Neural cell (in vitro differentiated cells): Measurements from ENCODE around the gene SIX4. TPM values are rescaled to one million over a fixed set of nuclear protein-coding genes. Genes with fewer than 3 reads are reported as not detected.
A peak's percentile ranks its signal among the peaks of the same experiment; 100 is the strongest.
"Not testable (repeated sequence)": the region's sequence is repeated elsewhere in the genome, so short reads cannot be mapped to it uniquely, and the experiment has no call there.

Experiments
- H2AFZ ChIP-seq: fragments of 200-600, 300-800 bp; sonication (generic), shearing (Covaris generic); 2 replicates; pipeline ENCODE4 v1.6.0; 2014; ENCODE audit warnings: low read depth, mild to moderate bottlenecking, antibody characterized with exemption, low read length, moderate library complexity
- H3F3A ChIP-seq: fragments of 200-600 bp; shearing (Covaris generic); 2 replicates; pipeline ENCODE4 v1.6.1; 2016; ENCODE audit warnings: mild to moderate bottlenecking, moderate library complexity, mixed read lengths, antibody characterized with exemption, low read length; ENCODE audit not compliant: insufficient read depth, poor library complexity, severe bottlenecking
- H3K27ac ChIP-seq: fragments of 200-600, 300-800 bp; sonication (generic), shearing (Covaris generic); 2 replicates; pipeline ENCODE4 v1.5.1; 2014; ENCODE audit warnings: mild to moderate bottlenecking, low read length, moderate library complexity
- H3K27me3 ChIP-seq: fragments of 300-800, 200-600 bp; sonication (generic), shearing (Covaris generic); 2 replicates; pipeline ENCODE4 v1.6.0; 2014; ENCODE audit warnings: mild to moderate bottlenecking, low read depth, low read length, moderate library complexity; ENCODE audit not compliant: insufficient read depth
- H3K36me3 ChIP-seq: fragments of 300-800, 200-600 bp; sonication (generic), shearing (Covaris generic); 2 replicates; pipeline ENCODE4 v1.5.1; 2014; ENCODE audit warnings: mild to moderate bottlenecking, antibody characterized with exemption, low read length, moderate library complexity; ENCODE audit not compliant: insufficient read depth
- H3K4me2 ChIP-seq: fragments of 300-800, 200-600 bp; sonication (generic), shearing (Covaris generic); 2 replicates; pipeline ENCODE4 v1.6.0; 2014; ENCODE audit warnings: mild to moderate bottlenecking, low read length
- H3K4me3 ChIP-seq: fragments of 300-800, 200-600 bp; sonication (generic), shearing (Covaris generic); 2 replicates; pipeline ENCODE4 v1.5.1; 2014; ENCODE audit warnings: mild to moderate bottlenecking, low read length, moderate library complexity
- H3K79me2 ChIP-seq: fragments of 200-600 bp; shearing (Covaris generic); replicated peaks from 2 replicates; pipeline ENCODE4 v1.6.0; 2014; ENCODE audit warnings: mild to moderate bottlenecking, low read length, moderate library complexity; ENCODE audit not compliant: insufficient read depth
- H3K9ac ChIP-seq: fragments of 300-800, 200-600 bp; sonication (generic), shearing (Covaris generic); 2 replicates; pipeline ENCODE4 v1.6.1; 2016; ENCODE audit warnings: mild to moderate bottlenecking, low read length, mixed read lengths
- H3K9me2 ChIP-seq: fragments of 200-600 bp; shearing (Covaris generic); 2 replicates; pipeline ENCODE4 v1.6.1; 2016; ENCODE audit warnings: mild to moderate bottlenecking, low read length, mixed read lengths; ENCODE audit not compliant: insufficient read depth
- H3K9me3 ChIP-seq: fragments of 200-600, 300-800 bp; sonication (generic), shearing (Covaris generic); 2 replicates; pipeline ENCODE4 v1.6.1; 2016; ENCODE audit warnings: mild to moderate bottlenecking, mixed run types, low read length, moderate library complexity, mixed read lengths
- H4K20me1 ChIP-seq: fragments of 200-600 bp; shearing (Covaris generic); 2 replicates; pipeline ENCODE4 v1.6.1; 2016; ENCODE audit warnings: mild to moderate bottlenecking, mixed run types; ENCODE audit not compliant: insufficient read depth
- EP300 ChIP-seq: fragments of 450-650 bp; conservative IDR thresholded peaks from 2 replicates; pipeline ENCODE4 v1.6.1; 2014; ENCODE audit warnings: antibody characterized with exemption, mild to moderate bottlenecking, moderate library complexity; ENCODE audit not compliant: poor library complexity, severe bottlenecking
- EZH2 ChIP-seq: fragments of 200-600, 300-800 bp; shearing (Covaris generic), sonication (generic); IDR thresholded peaks from 2 replicates; pipeline ENCODE4 v1.6.1; 2014; ENCODE audit warnings: antibody characterized with exemption, low read length, borderline replicate concordance, mild to moderate bottlenecking; ENCODE audit not compliant: insufficient read depth, poor library complexity, severe bottlenecking
- MXI1 ChIP-seq: fragments of 450-650 bp; conservative IDR thresholded peaks from 2 replicates; pipeline ENCODE4 v1.6.1; 2014; ENCODE audit warnings: antibody characterized with exemption, mild to moderate bottlenecking; ENCODE audit not compliant: poor library complexity, severe bottlenecking
- POLR2AphosphoS5 ChIP-seq: IDR thresholded peaks from 2 replicates; pipeline ENCODE4 v1.6.1; 2012
- RAD21 ChIP-seq: fragments of 450-650 bp; conservative IDR thresholded peaks from 2 replicates; pipeline ENCODE4 v1.6.1; 2014; ENCODE audit warnings: antibody characterized with exemption, mild to moderate bottlenecking, moderate library complexity
- REST ChIP-seq: IDR thresholded peaks from 2 replicates; pipeline ENCODE4 v1.6.1; 2012; ENCODE audit warnings: borderline replicate concordance
- SMC3 ChIP-seq: fragments of 450-650 bp; conservative IDR thresholded peaks from 2 replicates; pipeline ENCODE4 v1.6.1; 2014; ENCODE audit warnings: antibody characterized with exemption, mild to moderate bottlenecking, moderate library complexity; ENCODE audit not compliant: poor library complexity
- TAF1 ChIP-seq: IDR thresholded peaks from 2 replicates; pipeline ENCODE4 v1.6.1; 2012; ENCODE audit warnings: low read depth
- polyA plus RNA-seq: library from polyadenylated mRNA; depleted of rRNA; stranded (reverse); fragments of >200 nt; gene quantifications from 2 replicates; pipeline ENCODE4 v1.2.3, GENCODE V29; 2014

The SIX4 gene
- polyA plus RNA-seq, 1 donor from 2014 or later = 1.1 TPM

GRCh38 chr14:60734465-60735242 is 10.5 kb upstream of the SIX4 start, which contains the start of gene MNAT1:
Gene MNAT1, plus strand, starts transcription at chr14:60734761. Its CDS starts 102 bp downstream, at chr14:60734863.
- peak; percentile 45 for TF ChIP-seq RAD21
- peak; percentile 70 for TF ChIP-seq MXI1
- peak; percentile 91 for TF ChIP-seq POLR2AphosphoS5
- no peak for TF ChIP-seq EP300
- TF ChIP-seq TAF1 = peak; percentile 100
- peak; percentile 97 for TF ChIP-seq REST
- TF ChIP-seq SMC3 = peak; percentile 47
- no peak for TF ChIP-seq EZH2
- H3K4me2 ChIP-seq = peak within 1 kb of the TSS; percentile 94
- peak within 1 kb of the TSS; percentile 76 for H3K4me3 ChIP-seq
- peak within 1 kb of the TSS; percentile 68 for H2AFZ ChIP-seq
- peaks cover 48% of the 10 kb centered on the region for H3K79me2 ChIP-seq
- H4K20me1 ChIP-seq = no peaks in the 10 kb centered on the region
- peak within 1 kb of the TSS; percentile 88 for H3K9ac ChIP-seq
- H3K9me3 ChIP-seq = no peaks in the 10 kb centered on the region
- no peaks in the 10 kb centered on the region for H3F3A ChIP-seq
- no peaks in the 10 kb centered on the region for H3K9me2 ChIP-seq
- H3K27me3 ChIP-seq = peaks cover 4% of the 10 kb centered on the region
- H3K27ac ChIP-seq = peak within 1 kb of the TSS; percentile 87
- no peaks in the 10 kb centered on the region for H3K36me3 ChIP-seq

GRCh38 chr14:60732840-60733483 is 8.8 kb upstream of the SIX4 start:
- H4K20me1 ChIP-seq = no peaks in the 10 kb centered on the region
- no peak overlapping the region for H3K4me3 ChIP-seq
- no peak overlapping the region for H2AFZ ChIP-seq
- no peaks in the 10 kb centered on the region for H3F3A ChIP-seq
- peaks cover 32% of the 10 kb centered on the region for H3K79me2 ChIP-seq
- TF ChIP-seq REST = no peak
- TF ChIP-seq POLR2AphosphoS5 = no peak
- TF ChIP-seq EZH2 = no peak
- TF ChIP-seq TAF1 = no peak
- TF ChIP-seq SMC3 = no peak
- H3K36me3 ChIP-seq = no peaks in the 10 kb centered on the region
- H3K27me3 ChIP-seq = peaks cover 4% of the 10 kb centered on the region
- H3K9me2 ChIP-seq = no peaks in the 10 kb centered on the region
- no peak overlapping the region for H3K27ac ChIP-seq
- no peak overlapping the region for H3K9ac ChIP-seq
- H3K4me2 ChIP-seq = no peak overlapping the region
- no peaks in the 10 kb centered on the region for H3K9me3 ChIP-seq

- H3K27ac ChIP-seq, H3K27me3 ChIP-seq, H2AFZ ChIP-seq, H3K9ac ChIP-seq, H3K9me2 ChIP-seq, H3K9me3 ChIP-seq, H3K36me3 ChIP-seq, H4K20me1 ChIP-seq, H3F3A ChIP-seq, H3K4me2 ChIP-seq, H3K4me3 ChIP-seq: not testable (repeated sequence)
- H3K79me2 ChIP-seq = peaks cover 16% of the 10 kb centered on the region
Measured at GRCh38 chr14:60731291-60731690, 7.1 kb upstream of the SIX4 start.
